Cardiac muscle cell (in vitro differentiated cells and primary cell): ENCODE results near the gene ZFP1. TPM values are rescaled to one million over a fixed set of nuclear protein-coding genes. Genes with fewer than 3 reads are reported as not detected.
"Not testable (repeated sequence)": the region's sequence is repeated elsewhere in the genome, so short reads cannot be mapped to it uniquely, and the experiment has no call there.

Source experiments
- DNase-seq, 2 donors: peaks; one replicate each; pipeline versions ENCODE4 v3.0.0 to v3.0.0-alpha.2; 2010 to 2017; ENCODE audit warnings: low read depth in 1 of 2, low spot score in 1 of 2
- H3K27ac ChIP-seq: fragments of 200-600 bp; sonication (generic); 2 replicates; pipeline ENCODE4 v1.5.1; 2016
- H3K27me3 ChIP-seq: fragments of 200-600 bp; sonication (generic); 2 replicates; pipeline ENCODE4 v1.6.0; 2016; ENCODE audit warnings: control low read depth
- H3K36me3 ChIP-seq: fragments of 200-600 bp; sonication (generic); 2 replicates; pipeline ENCODE4 v1.5.1; 2016; ENCODE audit warnings: control low read depth
- H3K4me1 ChIP-seq: fragments of 200-600 bp; sonication (generic); 2 replicates; pipeline ENCODE4 v1.8.1; 2017; ENCODE audit warnings: low read depth, mild to moderate bottlenecking, mixed run types
- H3K4me3 ChIP-seq: fragments of 200-600 bp; sonication (generic); 2 replicates; pipeline ENCODE4 v1.5.1; 2016; ENCODE audit warnings: mild to moderate bottlenecking
- H3K9me3 ChIP-seq: fragments of 200-600 bp; sonication (generic); 2 replicates; pipeline ENCODE4 v1.5.1; 2017; ENCODE audit warnings: low read depth, mild to moderate bottlenecking, control low read depth
- CTCF ChIP-seq: IDR thresholded peaks from 2 replicates; pipeline ENCODE4 v1.5.1; 2012; ENCODE audit warnings: low read depth, mild to moderate bottlenecking, low read length
- polyA plus RNA-seq: library from polyadenylated mRNA; unstranded; fragments of >200 nt; fragmentation: Nextera tagmentation; extraction: Ambion mirVana; gene quantifications from 2 replicates; pipeline ENCODE4 v1.2.1, GENCODE V29; 2016
- total RNA-seq: library from RNA; depleted of rRNA; stranded (reverse); fragments of >200 nt; gene quantifications from 2 replicates; pipeline ENCODE4 v1.2.3, GENCODE V29; 2016

Gene ZFP1
- total and polyA plus RNA-seq, 2 experiments from 2014 or later, result 8.5 to 10.5 TPM

GRCh38 chr16:75208242-75208825, 60.0 kb downstream of the ZFP1 start:
- no peak for TF ChIP-seq CTCF
- Histone ChIP-seq H3K36me3 (no peaks in the 10 kb centered on the region), H3K9me3 (no peaks in the 10 kb centered on the region), H3K27me3 (no peaks in the 10 kb centered on the region), H3K27ac (no peak overlapping the region), H3K4me1 (no peaks in the 10 kb centered on the region), H3K4me3 (no peak overlapping the region)
- no peak for DNase-seq

- DNase-seq, result no peak
- H3K27ac ChIP-seq, result no peak overlapping the region
- no peak for TF ChIP-seq CTCF
- H3K9me3 ChIP-seq, result no peaks in the 10 kb centered on the region
- no peaks in the 10 kb centered on the region for H3K4me1 ChIP-seq
- H3K27me3 ChIP-seq, result no peaks in the 10 kb centered on the region
- H3K36me3 ChIP-seq, result no peaks in the 10 kb centered on the region
- no peak overlapping the region for H3K4me3 ChIP-seq
Measured at GRCh38 chr16:75208861-75209505, 60.7 kb downstream of the ZFP1 start.

DNA sequence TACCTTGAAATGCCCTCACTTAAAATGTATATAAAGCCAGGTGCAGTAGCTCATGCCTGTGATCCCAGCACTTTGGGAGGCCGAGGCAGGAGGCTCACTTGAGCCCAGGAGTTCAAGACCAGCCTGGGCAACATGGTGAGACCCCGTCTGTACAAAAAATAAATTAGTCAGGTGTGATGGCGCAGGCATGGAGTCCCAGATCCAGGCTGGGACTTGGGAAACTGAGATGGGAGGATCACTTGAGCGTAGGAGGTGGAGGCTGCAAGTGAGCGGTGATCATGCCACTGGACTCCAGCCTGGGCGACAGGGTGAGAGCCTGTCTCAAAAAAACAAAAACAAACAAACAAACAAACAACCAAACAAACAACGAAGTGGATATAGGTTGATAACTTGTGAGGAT, 61.2 kb downstream of the ZFP1 start:
- H3K27ac ChIP-seq, H3K9me3 ChIP-seq, H3K36me3 ChIP-seq, H3K4me1 ChIP-seq, H3K27me3 ChIP-seq, DNase-seq, H3K4me3 ChIP-seq: not testable (repeated sequence)

GRCh38 chr16:75209944-75210343, 61.6 kb downstream of the ZFP1 start:
- Histone ChIP-seq H3K9me3 (no peaks in the 10 kb centered on the region), H3K27ac (no peak overlapping the region), H3K36me3 (no peaks in the 10 kb centered on the region), H3K4me1 (no peaks in the 10 kb centered on the region), H3K27me3 (no peaks in the 10 kb centered on the region), H3K4me3 (no peak overlapping the region)
- no peak for DNase-seq
- no peak for TF ChIP-seq CTCF

DNA sequence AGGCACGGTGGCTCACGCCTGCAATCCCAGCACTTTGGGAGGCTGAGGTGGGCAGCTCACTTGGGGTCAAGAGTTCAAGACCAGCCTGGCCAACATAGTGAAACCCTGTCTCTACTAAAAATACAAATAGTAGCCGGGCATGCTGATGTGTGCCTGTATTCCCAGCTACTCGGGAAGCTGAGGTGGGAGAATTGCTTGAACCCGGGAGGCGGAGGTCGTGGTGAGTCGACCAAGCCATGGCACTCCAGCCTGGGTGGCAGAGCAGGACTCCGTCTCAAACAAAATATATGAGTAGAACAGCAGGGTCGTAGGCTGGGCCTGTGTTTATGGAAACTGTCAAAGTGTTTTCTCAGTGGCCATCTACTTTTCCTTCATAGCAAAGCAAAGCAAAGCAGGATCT, 63.0 kb downstream of the ZFP1 start:
- H3K4me3 ChIP-seq, H3K4me1 ChIP-seq, H3K27me3 ChIP-seq, H3K36me3 ChIP-seq, DNase-seq, H3K9me3 ChIP-seq, H3K27ac ChIP-seq: not testable (repeated sequence)

DNA sequence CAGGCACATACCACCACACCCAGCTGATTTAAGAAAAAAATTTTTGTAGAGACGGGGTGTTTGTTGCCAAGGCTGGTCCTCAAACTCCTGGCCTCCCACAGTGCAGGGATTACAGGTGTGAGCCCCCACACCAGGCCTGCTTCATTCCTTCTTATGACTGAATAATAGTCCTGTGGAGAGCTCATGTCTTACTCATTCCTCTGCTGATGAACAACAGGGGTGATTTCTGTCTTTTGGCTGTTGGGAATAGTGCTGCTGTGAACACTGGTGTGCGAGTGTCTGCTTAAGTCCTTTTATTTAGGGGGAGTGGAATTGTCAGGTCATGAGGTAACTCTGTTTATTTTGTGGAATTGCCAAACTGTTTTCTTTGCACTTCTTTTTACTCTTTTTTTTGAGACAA, 67.8 kb downstream of the ZFP1 start:
- H3K36me3 ChIP-seq, result no peaks in the 10 kb centered on the region
- no peaks in the 10 kb centered on the region for H3K27me3 ChIP-seq
- no peak overlapping the region for H3K4me3 ChIP-seq
- H3K4me1 ChIP-seq, result no peaks in the 10 kb centered on the region
- no peak for TF ChIP-seq CTCF
- H3K27ac ChIP-seq, result no peak overlapping the region
- no peaks in the 10 kb centered on the region for H3K9me3 ChIP-seq
- DNase-seq, result no peak
